Panc1 (cell line): ENCODE measurements around the gene CFAP77. TPM values are rescaled to one million over a fixed set of nuclear protein-coding genes. Genes with fewer than 3 reads are reported as not detected.

ENCODE experiments used
- ATAC-seq: fragments of 200-7000 bp; cut with Tn5 transposase; 2 replicates; pipeline ENCODE4 v1.9.1; 2020; ENCODE audit warnings: mild to moderate bottlenecking, moderate library complexity
- BruUV-seq: library from RNA; stranded (reverse); fragments of 400-500 nt; replicated peaks from 2 replicates; lab custom pipeline; 2021; lab: Mats Ljungman, UMichigan
- CTCF ChIA-PET: fragments of 300-600 bp; sonication (Branson Sonifier 250); formaldehyde crosslinking; loops from one replicate; lab custom pipeline; 2022; ENCODE audit warnings: antibody characterized with exemption; lab: Charles Lee
- POLR2A ChIA-PET: fragments of 300-600 bp; sonication (Branson Sonifier 250); formaldehyde crosslinking; loops from one replicate; lab custom pipeline; 2022; ENCODE audit warnings: antibody characterized with exemption; lab: Charles Lee
- DNase-seq: peaks from one replicate; pipeline ENCODE4 v3.0.0-alpha.2; 2010; ENCODE audit warnings: low read depth, low spot score
- H3K27ac ChIP-seq: 2 replicates; pipeline ENCODE4 v1.5.1; 2011; ENCODE audit warnings: mild to moderate bottlenecking, low read length, inconsistent platforms
- H3K27me3 ChIP-seq: fragments of 200-500 bp; sonication (Bioruptor generic); 2 replicates; pipeline ENCODE4 v1.6.0; 2014; ENCODE audit warnings: low read length, inconsistent platforms; ENCODE audit not compliant: control insufficient read depth, insufficient read depth
- H3K36me3 ChIP-seq: fragments of 200-500 bp; sonication (Bioruptor generic); 2 replicates; pipeline ENCODE4 v1.5.1; 2014; ENCODE audit warnings: inconsistent platforms, mild to moderate bottlenecking, low read length, moderate library complexity; ENCODE audit not compliant: control insufficient read depth, insufficient read depth
- H3K4me1 ChIP-seq: 2 replicates; pipeline ENCODE4 v1.5.1; 2011; ENCODE audit warnings: inconsistent platforms, mild to moderate bottlenecking, low read length, moderate library complexity; ENCODE audit not compliant: control insufficient read depth, insufficient read depth
- H3K4me3 ChIP-seq, 2 experiments: 2 replicates each; pipeline ENCODE4 v1.5.1; 2011 to 2012; ENCODE audit warnings: low read depth in 2 of 2, low read length in 2 of 2, mild to moderate bottlenecking in 2 of 2, inconsistent platforms in 1 of 2, moderate library complexity in 1 of 2
- H3K9me3 ChIP-seq: fragments of 200-500 bp; sonication (Bioruptor generic); 2 replicates; pipeline ENCODE4 v1.5.1; 2014; ENCODE audit warnings: low read depth, mild to moderate bottlenecking, inconsistent platforms, low read length, moderate library complexity; ENCODE audit not compliant: control insufficient read depth, insufficient read depth
- POLR2AphosphoS5 ChIP-seq: IDR thresholded peaks from 2 replicates; pipeline ENCODE4 v1.6.1; 2012; ENCODE audit warnings: mild to moderate bottlenecking, low read depth, low read length, moderate library complexity
- SIN3A ChIP-seq: IDR thresholded peaks from 2 replicates; pipeline ENCODE4 v1.6.1; 2012; ENCODE audit warnings: low read depth, mild to moderate bottlenecking, low read length, moderate library complexity, borderline replicate concordance; ENCODE audit not compliant: insufficient read depth
- TCF7L2 ChIP-seq: IDR thresholded peaks from 2 replicates; pipeline ENCODE4 v1.6.1; 2011; ENCODE audit warnings: mild to moderate bottlenecking, low read depth, low read length, inconsistent platforms
- in situ Hi-C: cut with HindIII; loops from 2 replicates; pipeline ENCODE4 v1.10.0; 2016; ENCODE audit warnings: low sequenced_read_pairs, low pct_unique_long_range_greater_than_20kb
- intact Hi-C: fragments of 100-400 bp; cut with micrococcal nuclease; formaldehyde crosslinking; loops from one replicate; pipeline ENCODE4 v1.10.0; 2022; ENCODE audit not compliant: unreplicated experiment
- total RNA-seq: library from RNA; stranded (reverse); gene quantifications from one replicate; pipeline ENCODE4 v1.2.1, GENCODE V29; 2021; ENCODE audit not compliant: unreplicated experiment
- TF ChIP-seq, protein P1 (sequence below), 2 experiments: IDR thresholded peaks; 2 replicates each; pipeline ENCODE4 v1.6.1; 2011 to 2012; ENCODE audit warnings: low read depth in 2 of 2, control low read depth in 1 of 2, low read length in 1 of 2, mild to moderate bottlenecking in 1 of 2, moderate library complexity in 1 of 2; ENCODE audit not compliant: insufficient read depth in 1 of 2
- TF ChIP-seq, protein P2 (sequence below): fragments of 450-650 bp; IDR thresholded peaks from 2 replicates; pipeline ENCODE4 v1.5.1; 2017; ENCODE audit warnings: mild to moderate bottlenecking

Gene CFAP77
- total RNA-seq, 1 experiment from 2014 or later, result not detected

DNA sequence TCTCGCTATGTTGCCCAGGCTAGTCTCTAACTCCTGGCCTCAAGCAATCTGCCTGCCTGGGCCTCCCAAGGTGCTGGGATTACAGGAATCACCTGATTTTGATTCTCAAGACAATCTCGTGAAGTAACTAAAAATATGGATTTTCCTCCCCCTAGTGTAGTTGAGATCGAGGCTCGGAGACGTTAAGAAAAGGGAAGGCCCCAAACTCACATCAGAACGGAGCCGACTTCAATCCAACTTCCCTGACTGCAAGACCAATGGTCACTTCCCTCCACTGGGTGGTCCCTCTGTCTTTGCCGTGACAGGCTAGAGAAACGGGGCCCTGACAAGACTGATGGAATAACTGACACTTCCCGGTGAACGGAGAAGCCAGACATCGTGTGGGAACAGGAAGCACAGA is 200.7 kb downstream of the CFAP77 start:
- DNase-seq (no peak), ATAC-seq (no peak)
- intact Hi-C loops, result no loop called here
- no peak overlapping the region for H3K27ac ChIP-seq
- TF ChIP-seq, protein P1, sequence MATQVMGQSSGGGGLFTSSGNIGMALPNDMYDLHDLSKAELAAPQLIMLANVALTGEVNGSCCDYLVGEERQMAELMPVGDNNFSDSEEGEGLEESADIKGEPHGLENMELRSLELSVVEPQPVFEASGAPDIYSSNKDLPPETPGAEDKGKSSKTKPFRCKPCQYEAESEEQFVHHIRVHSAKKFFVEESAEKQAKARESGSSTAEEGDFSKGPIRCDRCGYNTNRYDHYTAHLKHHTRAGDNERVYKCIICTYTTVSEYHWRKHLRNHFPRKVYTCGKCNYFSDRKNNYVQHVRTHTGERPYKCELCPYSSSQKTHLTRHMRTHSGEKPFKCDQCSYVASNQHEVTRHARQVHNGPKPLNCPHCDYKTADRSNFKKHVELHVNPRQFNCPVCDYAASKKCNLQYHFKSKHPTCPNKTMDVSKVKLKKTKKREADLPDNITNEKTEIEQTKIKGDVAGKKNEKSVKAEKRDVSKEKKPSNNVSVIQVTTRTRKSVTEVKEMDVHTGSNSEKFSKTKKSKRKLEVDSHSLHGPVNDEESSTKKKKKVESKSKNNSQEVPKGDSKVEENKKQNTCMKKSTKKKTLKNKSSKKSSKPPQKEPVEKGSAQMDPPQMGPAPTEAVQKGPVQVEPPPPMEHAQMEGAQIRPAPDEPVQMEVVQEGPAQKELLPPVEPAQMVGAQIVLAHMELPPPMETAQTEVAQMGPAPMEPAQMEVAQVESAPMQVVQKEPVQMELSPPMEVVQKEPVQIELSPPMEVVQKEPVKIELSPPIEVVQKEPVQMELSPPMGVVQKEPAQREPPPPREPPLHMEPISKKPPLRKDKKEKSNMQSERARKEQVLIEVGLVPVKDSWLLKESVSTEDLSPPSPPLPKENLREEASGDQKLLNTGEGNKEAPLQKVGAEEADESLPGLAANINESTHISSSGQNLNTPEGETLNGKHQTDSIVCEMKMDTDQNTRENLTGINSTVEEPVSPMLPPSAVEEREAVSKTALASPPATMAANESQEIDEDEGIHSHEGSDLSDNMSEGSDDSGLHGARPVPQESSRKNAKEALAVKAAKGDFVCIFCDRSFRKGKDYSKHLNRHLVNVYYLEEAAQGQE (IDR thresholded peaks at IDR 0.05; ENCODE audit: insufficient read depth in 1 of 2, low read depth in 2 of 2, low read length in 1 of 2), result no peak
- TF ChIP-seq POLR2AphosphoS5 (no peak), TCF7L2 (no peak), SIN3A (no peak)
- TF ChIP-seq, protein P2, sequence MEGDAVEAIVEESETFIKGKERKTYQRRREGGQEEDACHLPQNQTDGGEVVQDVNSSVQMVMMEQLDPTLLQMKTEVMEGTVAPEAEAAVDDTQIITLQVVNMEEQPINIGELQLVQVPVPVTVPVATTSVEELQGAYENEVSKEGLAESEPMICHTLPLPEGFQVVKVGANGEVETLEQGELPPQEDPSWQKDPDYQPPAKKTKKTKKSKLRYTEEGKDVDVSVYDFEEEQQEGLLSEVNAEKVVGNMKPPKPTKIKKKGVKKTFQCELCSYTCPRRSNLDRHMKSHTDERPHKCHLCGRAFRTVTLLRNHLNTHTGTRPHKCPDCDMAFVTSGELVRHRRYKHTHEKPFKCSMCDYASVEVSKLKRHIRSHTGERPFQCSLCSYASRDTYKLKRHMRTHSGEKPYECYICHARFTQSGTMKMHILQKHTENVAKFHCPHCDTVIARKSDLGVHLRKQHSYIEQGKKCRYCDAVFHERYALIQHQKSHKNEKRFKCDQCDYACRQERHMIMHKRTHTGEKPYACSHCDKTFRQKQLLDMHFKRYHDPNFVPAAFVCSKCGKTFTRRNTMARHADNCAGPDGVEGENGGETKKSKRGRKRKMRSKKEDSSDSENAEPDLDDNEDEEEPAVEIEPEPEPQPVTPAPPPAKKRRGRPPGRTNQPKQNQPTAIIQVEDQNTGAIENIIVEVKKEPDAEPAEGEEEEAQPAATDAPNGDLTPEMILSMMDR, result no peak
- no TSS peak for BruUV-seq
- POLR2A ChIA-PET, result no interaction called here
- no peaks in the 10 kb centered on the region for H3K9me3 ChIP-seq
- H3K4me3 ChIP-seq, result no peak overlapping the region
- peaks cover 5% of the 10 kb centered on the region; the same call in 1 of the 2 replicates for H3K36me3 ChIP-seq
- CTCF ChIA-PET, result no interaction called here
- H3K27me3 ChIP-seq, result no peaks in the 10 kb centered on the region
- no peaks in the 10 kb centered on the region for H3K4me1 ChIP-seq
- in situ Hi-C loops, result no loop called here

DNA sequence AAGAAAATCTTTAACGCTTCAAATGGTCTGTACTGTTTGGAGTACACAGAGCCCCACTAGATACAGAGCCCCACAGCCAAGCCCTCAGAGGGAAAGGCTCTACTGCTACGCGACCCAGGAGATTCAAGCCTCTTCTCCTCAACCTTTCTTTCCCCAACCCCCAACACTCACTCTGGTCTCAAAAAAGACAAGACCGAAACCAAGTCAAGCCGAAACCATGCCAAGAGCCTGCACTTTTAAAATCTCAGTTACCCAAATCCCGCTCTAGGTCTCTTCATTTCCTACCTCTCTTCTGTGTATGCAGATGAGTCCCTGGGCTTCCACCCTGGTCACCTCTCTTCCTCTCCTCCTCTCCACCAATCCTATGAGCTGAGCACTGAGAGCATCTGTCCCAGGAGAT is 204.3 kb downstream of the CFAP77 start:
- H3K4me1 ChIP-seq, result no peaks in the 10 kb centered on the region
- TF ChIP-seq, protein P1 (IDR thresholded peaks at IDR 0.05; ENCODE audit: insufficient read depth in 1 of 2, low read depth in 2 of 2, low read length in 1 of 2), result no peak
- TF ChIP-seq SIN3A, result no peak
- TF ChIP-seq, protein P2, result no peak
- H3K27ac ChIP-seq, result no peak overlapping the region
- no peak overlapping the region for H3K4me3 ChIP-seq
- no peaks in the 10 kb centered on the region for H3K27me3 ChIP-seq
- ATAC-seq, result no peak
- no TSS peak for BruUV-seq
- intact Hi-C loops, result no loop called here
- no peak for DNase-seq
- ChIA-PET CTCF (no interaction called here), POLR2A (no interaction called here)
- peaks cover 20% of the 10 kb centered on the region for H3K36me3 ChIP-seq
- in situ Hi-C loops, result no loop called here
- H3K9me3 ChIP-seq, result no peaks in the 10 kb centered on the region
